IMR-90 (cell line): ENCODE measurements around the gene ID2. TPM values are rescaled to one million over a fixed set of nuclear protein-coding genes. Genes with fewer than 3 reads are reported as not detected.
A peak's percentile ranks its signal among the peaks of the same experiment; 100 is the strongest.

Experiments used
- ATAC-seq: fragments of 200-7000 bp; cut with Tn5 transposase; 2 replicates; pipeline ENCODE4 v1.9.1; 2020; ENCODE audit warnings: low read depth, mild to moderate bottlenecking, moderate library complexity
- BruUV-seq: library from RNA; stranded (reverse); fragments of 400-500 nt; replicated peaks from 2 replicates; lab custom pipeline; 2021; lab: Mats Ljungman, UMichigan
- CTCF ChIA-PET: fragments of 300-600 bp; formaldehyde crosslinking; extraction: SDS; loops from one replicate; lab custom pipeline; 2021; ENCODE audit warnings: antibody characterized with exemption; lab: Yijun Ruan, JAX
- POLR2A ChIA-PET: fragments of 300-600 bp; sonication (Branson Sonifier 250); formaldehyde crosslinking; loops from one replicate; lab custom pipeline; 2022; ENCODE audit warnings: antibody characterized with exemption; ENCODE audit not compliant: unreplicated experiment; lab: Charles Lee
- DNase-seq: peaks from one replicate; pipeline ENCODE4 v3.0.0; 2013
- H2AFZ ChIP-seq: replicated peaks from 2 replicates; pipeline ENCODE3; 2013; ENCODE audit warnings: low read length, mild to moderate bottlenecking; ENCODE audit not compliant: poor library complexity
- H2AK5ac ChIP-seq: 2 replicates; pipeline ENCODE4 v1.6.1; 2013; ENCODE audit warnings: low read depth, low read length, inconsistent platforms
- H2AK9ac ChIP-seq: replicated peaks from 2 replicates; pipeline ENCODE3; 2013; ENCODE audit warnings: mild to moderate bottlenecking, low read depth, low read length, moderate library complexity; ENCODE audit not compliant: poor library complexity
- H2BK120ac ChIP-seq: 2 replicates; pipeline ENCODE4 v1.6.1; 2013; ENCODE audit warnings: low read depth, low read length, inconsistent platforms
- H2BK15ac ChIP-seq: 3 replicates; pipeline ENCODE4 v1.6.1; 2013; ENCODE audit warnings: low read depth, low read length, inconsistent platforms
- H2BK20ac ChIP-seq: 2 replicates; pipeline ENCODE4 v1.6.1; 2013; ENCODE audit warnings: low read depth, mild to moderate bottlenecking, inconsistent platforms, low read length, moderate library complexity
- H2BK5ac ChIP-seq: 2 replicates; pipeline ENCODE4 v1.6.1; 2013; ENCODE audit warnings: mild to moderate bottlenecking, low read depth, low read length, inconsistent platforms; ENCODE audit not compliant: poor library complexity, severe bottlenecking
- H3K14ac ChIP-seq: replicated peaks from 2 replicates; pipeline ENCODE4 v1.6.1; 2013; ENCODE audit warnings: low read depth, low read length, inconsistent platforms
- H3K18ac ChIP-seq: 2 replicates; pipeline ENCODE4 v1.6.1; 2013; ENCODE audit warnings: low read depth, low read length, control low read depth
- H3K23ac ChIP-seq: 2 replicates; pipeline ENCODE4 v1.6.1; 2013; ENCODE audit warnings: low read depth, low read length, inconsistent platforms
- H3K27ac ChIP-seq: 2 replicates; pipeline ENCODE4 v1.5.1; 2013; ENCODE audit warnings: mild to moderate bottlenecking, control low read depth, low read length; ENCODE audit not compliant: insufficient read depth
- H3K27me3 ChIP-seq: 2 replicates; pipeline ENCODE4 v1.6.1; 2013; ENCODE audit warnings: low read length; ENCODE audit not compliant: control insufficient read depth, insufficient read depth
- H3K36me3 ChIP-seq: 2 replicates; pipeline ENCODE4 v1.6.1; 2013; ENCODE audit warnings: low read length, mixed read lengths; ENCODE audit not compliant: control insufficient read depth, insufficient read depth
- H3K4ac ChIP-seq: 2 replicates; pipeline ENCODE4 v1.6.1; 2013; ENCODE audit warnings: low read depth, low read length, inconsistent platforms
- H3K4me1 ChIP-seq: 2 replicates; pipeline ENCODE4 v1.6.1; 2013; ENCODE audit warnings: low read length, mixed read lengths; ENCODE audit not compliant: control insufficient read depth, insufficient read depth
- H3K4me2 ChIP-seq: 2 replicates; pipeline ENCODE4 v1.6.1; 2013; ENCODE audit warnings: low read depth, mild to moderate bottlenecking, control low read depth, low read length, moderate library complexity
- H3K4me3 ChIP-seq: 2 replicates; pipeline ENCODE4 v1.5.1; 2013; ENCODE audit warnings: low read depth, mild to moderate bottlenecking, control low read depth, low read length, moderate library complexity; ENCODE audit not compliant: insufficient read depth
- H3K56ac ChIP-seq: 2 replicates; pipeline ENCODE4 v1.6.1; 2013; ENCODE audit warnings: low read length, inconsistent platforms; ENCODE audit not compliant: insufficient read depth; ENCODE audit errors: extremely low read depth
- H3K79me1 ChIP-seq, 2 experiments: 2 replicates each; pipeline ENCODE4 v1.6.1; 2013; ENCODE audit warnings: low read length in 2 of 2, inconsistent platforms in 1 of 2, low read depth in 1 of 2
- H3K9ac ChIP-seq: 2 replicates; pipeline ENCODE4 v1.6.1; 2013; ENCODE audit warnings: low read depth, low read length, control low read depth
- H3K9me1 ChIP-seq: 2 replicates; pipeline ENCODE4 v1.6.1; 2013; ENCODE audit warnings: low read length, inconsistent platforms; ENCODE audit not compliant: insufficient read depth
- H3K9me3 ChIP-seq: 2 replicates; pipeline ENCODE4 v1.6.1; 2013; ENCODE audit warnings: low read length; ENCODE audit not compliant: control insufficient read depth, insufficient read depth
- H4K20me1 ChIP-seq: 2 replicates; pipeline ENCODE4 v1.6.1; 2013; ENCODE audit warnings: low read length, inconsistent platforms; ENCODE audit not compliant: insufficient read depth
- H4K5ac ChIP-seq: 2 replicates; pipeline ENCODE4 v1.6.1; 2013; ENCODE audit warnings: mild to moderate bottlenecking, low read depth, low read length, control low read depth
- H4K8ac ChIP-seq, 2 experiments: 2 replicates each; pipeline ENCODE4 v1.6.1; 2013; ENCODE audit warnings: low read depth in 2 of 2, low read length in 2 of 2, control low read depth in 1 of 2, inconsistent platforms in 1 of 2
- H4K91ac ChIP-seq: 2 replicates; pipeline ENCODE4 v1.6.1; 2013; ENCODE audit warnings: low read depth, low read length, inconsistent platforms; ENCODE audit not compliant: insufficient read depth
- BHLHE40 ChIP-seq: fragments of 150-350 bp; IDR thresholded peaks from 2 replicates; pipeline ENCODE4 v1.6.1; 2016; ENCODE audit warnings: mild to moderate bottlenecking, low read depth, low read length
- CEBPB ChIP-seq: IDR thresholded peaks from 2 replicates; pipeline ENCODE4 v1.6.1; 2012; ENCODE audit warnings: low read depth, low read length, improper control_type of control experiment
- CHD1 ChIP-seq: IDR thresholded peaks from 2 replicates; pipeline ENCODE4 v1.6.1; 2012; ENCODE audit warnings: low read depth, low read length, improper control_type of control experiment
- ELK1 ChIP-seq: fragments of 150-350 bp; IDR thresholded peaks from 2 replicates; pipeline ENCODE4 v1.6.1; 2016; ENCODE audit warnings: low read depth, mild to moderate bottlenecking, low read length, moderate library complexity, borderline replicate concordance
- FOS ChIP-seq: fragments of 150-350 bp; IDR thresholded peaks from 2 replicates; pipeline ENCODE4 v1.6.1; 2016; ENCODE audit warnings: low read depth, low read length
- MAFK ChIP-seq: IDR thresholded peaks from 2 replicates; pipeline ENCODE4 v1.6.1; 2012; ENCODE audit warnings: low read depth, low read length, improper control_type of control experiment
- MAZ ChIP-seq: IDR thresholded peaks from 2 replicates; pipeline ENCODE4 v1.6.1; 2012; ENCODE audit warnings: low read depth, mild to moderate bottlenecking, low read length, improper control_type of control experiment, moderate library complexity, borderline replicate concordance
- MXI1 ChIP-seq: IDR thresholded peaks from 2 replicates; pipeline ENCODE4 v1.6.1; 2012; ENCODE audit warnings: low read depth, mild to moderate bottlenecking, low read length, moderate library complexity, borderline replicate concordance
- NFE2L2 ChIP-seq: fragments of 150-350 bp; IDR thresholded peaks from 2 replicates; pipeline ENCODE4 v1.6.1; 2016; ENCODE audit warnings: low read depth, mild to moderate bottlenecking, low read length
- POLR2A ChIP-seq: IDR thresholded peaks from 2 replicates; pipeline ENCODE4 v1.6.1; 2012; ENCODE audit warnings: mild to moderate bottlenecking, low read depth, low read length
- RAD21 ChIP-seq: IDR thresholded peaks from 2 replicates; pipeline ENCODE4 v1.6.1; 2012; ENCODE audit warnings: low read length, improper control_type of control experiment
- RCOR1 ChIP-seq: IDR thresholded peaks from 2 replicates; pipeline ENCODE4 v1.6.1; 2012; ENCODE audit warnings: mild to moderate bottlenecking, low read length, improper control_type of control experiment; ENCODE audit not compliant: insufficient replicate concordance
- RFX5 ChIP-seq: IDR thresholded peaks from 2 replicates; pipeline ENCODE4 v1.8.0; 2012; ENCODE audit warnings: low read depth, mild to moderate bottlenecking, low read length, moderate library complexity
- SMC3 ChIP-seq: fragments of 150-350 bp; IDR thresholded peaks from 2 replicates; pipeline ENCODE4 v1.6.1; 2016; ENCODE audit warnings: low read depth, mild to moderate bottlenecking, antibody characterized with exemption, low read length, moderate library complexity
- USF2 ChIP-seq: fragments of 150-350 bp; IDR thresholded peaks from 2 replicates; pipeline ENCODE4 v1.6.1; 2017; ENCODE audit warnings: mild to moderate bottlenecking, antibody characterized with exemption, low read length, low read depth
- WGBS, 2 experiments: methylation state at CpG; one replicate each; pipeline versions ENCODE4 v1.1.5 to v1.1.7; 2013; ENCODE audit warnings: missing lambda C conversion rate in 2 of 2; ENCODE audit not compliant: insufficient read length in 1 of 2; ENCODE audit errors: extremely low coverage in 2 of 2; 5-methylcytosine and 5-hydroxymethylcytosine counted together
- dilution Hi-C: fragments of 300-500 bp; cut with HindIII; formaldehyde crosslinking; loops from one replicate; pipeline ENCODE4 v1.14.3; 2018; ENCODE audit warnings: low sequenced_read_pairs; ENCODE audit not compliant: unreplicated experiment
- in situ Hi-C: fragments of 300-500 bp; cut with MboI; formaldehyde crosslinking; loops from 3 replicates; pipeline ENCODE4 v1.14.3; 2019; ENCODE audit warnings: low sequenced_read_pairs, inconsistent platforms, mixed read lengths
- intact Hi-C: fragments of 100-400 bp; cut with micrococcal nuclease; formaldehyde crosslinking; loops from 2 replicates; pipeline ENCODE4 v1.10.0; 2022
- polyA plus RNA-seq, 3 experiments: library from polyadenylated mRNA; depleted of rRNA; stranded (reverse); fragments of >200 nt; gene quantifications; 2 replicates each; pipeline ENCODE4 v1.2.3, GENCODE V29; 2012; ENCODE audit warnings: low replicate concordance in 1 of 3
- total RNA-seq: library from RNA; depleted of rRNA; stranded (reverse); fragments of >200 nt; gene quantifications from 2 replicates; pipeline ENCODE4 v1.2.3, GENCODE V29; 2012

Gene ID2
- total and polyA plus RNA-seq, 2 of the 4 experiments (the other 2 are of a cell fraction) = 264 to 389 TPM

GRCh38 chr2:8662239-8662879 is 19.5 kb upstream of the ID2 start:
- Histone ChIP-seq H4K91ac (peak overlapping the region; percentile 70), H3K79me1 (no peaks in the 10 kb centered on the region), H3K9me3 (no peaks in the 10 kb centered on the region), H3K4ac (peak overlapping the region; percentile 80), H2BK5ac (peak overlapping the region; percentile 86), H3K23ac (peak overlapping the region; percentile 88), H3K18ac (peak overlapping the region; percentile 56), H2BK120ac (peak overlapping the region; percentile 99), H3K14ac (peak overlapping the region; percentile 92), H3K4me2 (peak overlapping the region; percentile 44), H3K56ac (peak overlapping the region; percentile 56; the same call in 1 of the 2 replicates), H3K27me3 (no peaks in the 10 kb centered on the region), H3K4me3 (no peak overlapping the region), H4K8ac (peak overlapping the region; percentile 55 to 83; a peak in 3 of 4 replicates), H3K36me3 (no peaks in the 10 kb centered on the region), H2AK5ac (peak overlapping the region; percentile 67), H3K9ac (peak overlapping the region; percentile 34), H3K27ac (peak overlapping the region; percentile 68), H4K5ac (peak overlapping the region; percentile 40), H2BK15ac (peak overlapping the region; percentile 45; the same call in 2 of the 3 replicates), H2BK20ac (peak overlapping the region; percentile 96), H2AK9ac (peak overlapping the region; percentile 68), H3K9me1 (peaks cover 11% of the 10 kb centered on the region; the same call in 1 of the 2 replicates), H4K20me1 (no peaks in the 10 kb centered on the region), H2AFZ (peak overlapping the region; percentile 79), H3K4me1 (peaks cover 16% of the 10 kb centered on the region)
- in situ Hi-C loops = no loop called here
- no TSS peak for BruUV-seq
- dilution Hi-C loops = no loop called here
- ChIA-PET POLR2A (interaction anchor here (1.4 kb wide), 1 partner anchor 19 kb away, joined by 3 read pairs; the partner anchor contains the start of gene ID2), CTCF (interaction anchor here (1.3 kb wide), 1 partner anchor 18 kb away, joined by 4 read pairs; no protein-coding TSS in a partner anchor)
- intact Hi-C loops = no loop called here
- ATAC-seq (peak; percentile 86), DNase-seq (peak; percentile 90)
- no CpG with 5 or more reads among the region's 10 CpGs for WGBS, 2 experiments
- TF ChIP-seq RCOR1 = no peak
- 0 out of 2 replicates have a peak, but pooled peaks have one; percentile 25 for TF ChIP-seq MXI1
- peak; percentile 66 for TF ChIP-seq NFE2L2
- TF ChIP-seq CEBPB = no peak
- no peak for TF ChIP-seq BHLHE40
- TF ChIP-seq POLR2A = no peak
- TF ChIP-seq ELK1 = no peak
- TF ChIP-seq MAFK = no peak
- TF ChIP-seq SMC3 = peak; percentile 20
- no peak for TF ChIP-seq RFX5
- peak; percentile 92 for TF ChIP-seq FOS
- TF ChIP-seq CHD1 = no peak
- peak; percentile 8; the same call in 1 of the 2 replicates for TF ChIP-seq MAZ
- peak; percentile 63 for TF ChIP-seq RAD21
- TF ChIP-seq USF2 = no peak
